Activated T-cell treated with anti-CD3 and anti-CD28 coated beads, Interleukin-2, amount 50 U/mL, for 72 hours (primary cell): Measurements from ENCODE around the gene WNT5A. TPM values are rescaled to one million over a fixed set of nuclear protein-coding genes. Genes with fewer than 3 reads are reported as not detected.

Experiments
- ATAC-seq, 2 donors: fragments of 150-1000 bp; cut with Tn5 transposase; replicated peaks in 1 of 2; 2 replicates each; pipeline ENCODE4 v1.10.0; 2021; ENCODE audit warnings: moderate library complexity in 2 of 2, mild to moderate bottlenecking in 1 of 2
- DNase-seq, 2 donors: peaks; one replicate each; pipeline ENCODE4 v3.0.0; 2021 to 2022; ENCODE audit warnings: mixed read lengths in 1 of 2
- H3K27ac Mint-ChIP-seq: one replicate; pipeline ENCODE4 v1.8.0; 2022; ENCODE audit warnings: mild to moderate bottlenecking, moderate library complexity, mixed read lengths
- H3K27me3 Mint-ChIP-seq: one replicate; pipeline ENCODE4 v1.8.0; 2022; ENCODE audit warnings: low read depth, mixed read lengths
- H3K36me3 Mint-ChIP-seq, 2 donors: one replicate each; pipeline ENCODE4 v1.8.0; 2022; ENCODE audit warnings: mixed read lengths in 2 of 2, mild to moderate bottlenecking in 1 of 2; ENCODE audit not compliant: insufficient read depth in 2 of 2
- H3K4me1 Mint-ChIP-seq: one replicate; pipeline ENCODE4 v1.8.0; 2022; ENCODE audit warnings: low read depth, mixed read lengths
- H3K4me3 Mint-ChIP-seq, 2 donors: one replicate each; pipeline ENCODE4 v1.8.0; 2022; ENCODE audit warnings: mild to moderate bottlenecking in 2 of 2, mixed read lengths in 2 of 2, moderate library complexity in 2 of 2
- H3K9me3 Mint-ChIP-seq, 2 donors: one replicate each; pipeline ENCODE4 v1.8.0; 2022; ENCODE audit warnings: mixed read lengths in 2 of 2
- total RNA-seq, 2 donors: library from RNA; stranded (reverse); gene quantifications; one replicate each; pipeline ENCODE4 v1.2.3, GENCODE V29; 2022

The WNT5A gene
- total RNA-seq, 2 donors from 2014 or later = 0.51 to 1.8 TPM

DNA sequence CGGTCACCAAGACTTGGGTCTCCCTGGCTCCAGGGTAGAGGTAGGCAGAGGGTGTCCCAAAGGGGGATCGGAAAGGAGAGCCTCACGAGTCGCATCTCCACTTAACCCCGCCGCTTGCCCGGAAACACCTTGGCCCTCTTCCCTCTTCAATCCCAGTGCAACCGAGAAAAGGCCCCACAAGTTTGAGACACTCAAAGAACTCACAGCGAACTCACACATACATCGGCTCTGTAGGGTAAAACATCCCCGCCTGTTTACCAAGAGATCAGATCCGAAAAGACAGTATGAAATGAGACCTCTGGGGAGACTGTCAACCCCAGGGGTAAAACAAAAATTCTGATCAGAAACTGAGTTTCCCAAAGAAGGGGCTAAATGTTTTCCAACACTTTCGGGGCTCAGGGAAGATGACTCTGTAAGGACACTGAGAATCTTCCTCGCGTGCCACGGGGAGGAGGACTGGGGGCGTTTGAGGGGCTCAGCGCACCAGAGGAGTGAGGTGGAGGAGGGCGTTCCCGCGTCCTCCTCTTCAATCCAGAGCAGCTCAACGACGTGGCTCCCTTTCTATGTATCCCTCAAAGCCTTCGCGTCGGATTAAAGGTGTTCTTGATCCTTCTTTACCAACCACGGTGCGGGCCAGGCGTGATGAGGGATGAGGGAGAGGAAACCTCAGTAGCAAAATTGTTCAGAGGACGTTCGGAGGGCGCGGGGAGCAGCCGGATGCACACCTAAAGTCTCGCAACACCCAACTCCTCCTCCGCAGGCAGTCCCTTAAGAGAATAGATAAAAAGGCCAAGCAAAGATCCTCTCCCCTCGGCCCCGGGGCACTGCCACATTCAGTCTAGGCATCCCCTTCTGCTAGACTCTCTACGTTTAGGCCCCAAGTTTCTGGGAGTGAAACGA is 3.7 kb downstream of the WNT5A start:
- ATAC-seq = no peak
- Mint-ChIP-seq H3K4me1 (peaks cover 15% of the 10 kb centered on the region), H3K4me3 (peak overlapping the region; percentile 12 to 57), H3K27ac (no peak overlapping the region), H3K9me3 (no peaks in the 10 kb centered on the region), H3K36me3 (no peaks in the 10 kb centered on the region), H3K27me3 (peaks cover 75% of the 10 kb centered on the region)
- no peak for DNase-seq

DNA sequence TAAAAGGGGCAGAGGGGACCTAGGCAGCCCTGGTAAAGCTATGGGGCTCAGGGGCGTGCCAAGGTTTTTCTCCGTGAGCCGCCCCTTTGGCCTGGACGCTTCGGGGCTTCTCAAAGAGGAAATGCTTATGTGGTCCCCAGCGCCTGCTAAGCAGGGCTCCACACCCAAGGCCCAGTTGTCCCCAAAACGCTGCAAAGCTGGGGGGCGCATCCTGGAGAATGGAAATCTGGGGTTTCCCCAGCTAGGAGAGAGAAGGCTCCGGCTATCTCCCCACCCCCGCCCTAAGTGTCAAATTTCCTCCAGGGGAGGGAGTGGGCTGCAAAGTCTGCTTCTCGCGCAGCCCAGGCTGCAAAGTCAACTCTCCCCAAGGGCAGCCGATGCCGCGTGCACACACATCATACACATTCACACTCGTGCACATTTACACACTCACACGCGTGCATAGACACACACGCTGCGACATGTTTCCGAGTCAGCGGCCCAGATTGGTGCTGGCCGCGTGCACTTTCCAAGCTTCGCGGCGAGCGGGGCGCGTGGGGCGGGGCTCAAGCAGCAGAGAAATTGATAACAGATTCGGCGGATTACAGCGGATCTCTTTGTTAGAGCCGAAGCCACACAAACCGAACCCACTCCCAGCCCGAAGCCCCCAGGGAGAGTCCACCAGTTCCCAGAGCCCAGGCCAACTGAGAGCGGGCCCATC is 4.5 kb downstream of the WNT5A start:
- peak in 1 of 2 donors; percentile 16 for ATAC-seq
- no peak for DNase-seq
- peaks cover 74% of the 10 kb centered on the region for H3K27me3 Mint-ChIP-seq
- H3K9me3 Mint-ChIP-seq = no peaks in the 10 kb centered on the region
- H3K27ac Mint-ChIP-seq = no peak overlapping the region
- no peaks in the 10 kb centered on the region for H3K36me3 Mint-ChIP-seq
- H3K4me3 Mint-ChIP-seq = peak overlapping the region in 1 of 2 donors; percentile 57
- peaks cover 15% of the 10 kb centered on the region for H3K4me1 Mint-ChIP-seq

- H3K36me3 Mint-ChIP-seq = no peaks in the 10 kb centered on the region
Observed at GRCh38 chr3:55481744-55482495, 5.2 kb downstream of the WNT5A start.

DNA sequence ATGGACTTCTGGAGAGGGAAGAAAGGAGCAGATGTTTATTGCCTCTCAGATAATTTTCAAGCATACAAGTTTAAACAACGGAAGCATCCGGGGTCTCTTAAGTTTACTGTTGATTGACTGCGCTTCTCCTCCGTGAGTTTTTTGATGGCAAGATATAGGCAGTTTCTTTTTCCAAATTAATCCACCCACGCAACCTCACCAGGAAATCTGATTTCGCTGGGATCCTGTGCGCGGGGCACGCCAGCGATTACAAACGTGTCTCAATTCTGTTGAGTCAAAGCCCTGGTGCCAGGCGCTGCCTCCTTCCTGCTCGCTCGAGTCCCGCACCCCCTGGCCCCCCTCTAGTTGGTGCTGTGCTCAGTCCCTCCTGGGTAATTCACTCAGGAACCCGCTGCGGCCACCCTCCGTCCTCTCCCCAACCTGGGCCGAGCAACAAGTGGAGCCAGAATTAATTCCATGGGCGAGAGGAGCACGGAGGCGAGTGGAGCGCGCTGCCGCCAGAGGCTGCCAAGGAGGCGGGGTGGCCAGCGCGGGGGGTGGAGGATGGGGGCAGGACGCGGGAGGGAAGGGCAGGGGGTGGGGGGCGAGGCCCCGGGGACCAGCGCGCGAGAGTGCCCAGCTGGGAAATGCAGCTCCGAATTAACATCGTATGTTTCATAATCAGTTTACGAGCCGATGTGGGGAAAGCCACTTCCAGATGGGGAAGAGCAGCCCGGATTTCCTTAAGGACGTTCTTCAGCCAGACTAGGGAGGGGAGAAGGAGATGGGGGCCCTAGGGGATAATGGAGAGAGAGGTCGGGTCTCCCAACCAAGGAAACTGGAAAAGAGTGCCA is 6.0 kb downstream of the WNT5A start:
- Mint-ChIP-seq H3K27ac (no peak overlapping the region), H3K27me3 (peaks cover 70% of the 10 kb centered on the region), H3K4me1 (peaks cover 8% of the 10 kb centered on the region), H3K9me3 (no peaks in the 10 kb centered on the region), H3K36me3 (no peaks in the 10 kb centered on the region), H3K4me3 (peak overlapping the region; percentile 4 to 49)
- ATAC-seq (no peak), DNase-seq (no peak)

More at GRCh38 chr3:55481744-55482495, 5.2 kb downstream of the WNT5A start:
- peak in 1 of 2 donors; percentile 35 for DNase-seq
- Mint-ChIP-seq H3K27me3 (peaks cover 74% of the 10 kb centered on the region), H3K4me1 (peaks cover 15% of the 10 kb centered on the region), H3K9me3 (no peaks in the 10 kb centered on the region), H3K4me3 (peak overlapping the region in 1 of 2 donors; percentile 49), H3K27ac (no peak overlapping the region)
- peak; percentile 26 to 37 for ATAC-seq

DNA sequence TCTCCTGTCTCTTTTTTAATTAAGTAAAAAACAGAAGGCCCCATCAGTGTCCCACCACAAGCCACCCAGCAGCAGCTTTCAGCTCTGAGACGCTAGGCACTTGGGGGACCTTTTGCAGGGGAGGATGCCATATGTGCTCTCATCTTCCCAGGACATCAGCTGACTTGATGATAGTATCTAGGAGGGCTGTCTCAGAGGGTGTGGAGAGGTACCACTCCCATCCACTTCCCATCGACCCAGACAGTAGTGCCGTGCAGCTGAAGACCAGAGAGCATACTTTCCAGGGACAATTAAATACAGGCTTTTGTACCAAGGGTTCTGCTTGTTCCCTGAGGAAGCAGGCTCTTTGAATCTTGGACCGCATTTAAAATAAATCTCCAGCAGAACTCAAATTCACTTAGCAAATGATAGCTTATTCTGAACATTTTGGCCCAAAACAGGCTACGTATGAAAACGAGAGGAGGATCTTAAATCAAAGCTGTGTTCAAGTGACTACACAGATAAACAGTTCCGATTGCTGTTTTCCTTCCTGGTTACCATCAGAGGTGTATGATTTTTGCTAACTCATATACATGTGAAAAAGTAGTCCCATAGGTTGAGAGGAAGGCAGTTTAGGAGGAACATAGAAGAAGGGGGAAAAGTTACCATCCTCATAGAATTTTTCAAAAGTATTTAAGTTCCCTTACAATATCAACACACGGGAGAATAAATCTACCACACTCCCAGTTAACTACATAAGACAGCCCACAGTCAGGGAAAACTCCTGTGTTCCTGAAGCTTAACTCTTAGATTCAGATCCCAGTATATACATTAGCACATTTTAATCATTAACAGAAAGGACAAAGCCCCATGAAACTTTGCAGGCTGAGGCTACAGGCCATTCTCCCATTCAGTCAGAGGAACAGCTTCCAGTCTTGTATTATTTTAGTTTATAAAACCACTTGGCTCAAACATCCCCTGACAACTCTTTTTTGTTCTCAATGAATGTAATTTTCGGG is 9.5 kb downstream of the WNT5A start:
- Mint-ChIP-seq H3K36me3 (no peaks in the 10 kb centered on the region), H3K4me1 (no peaks in the 10 kb centered on the region), H3K27ac (no peak overlapping the region), H3K27me3 (peaks cover 39% of the 10 kb centered on the region), H3K9me3 (peaks cover 0 to 2% of the 10 kb centered on the region in 2 donors), H3K4me3 (no peak overlapping the region)
- ATAC-seq (no peak), DNase-seq (no peak)

GRCh38 chr3:55476515-55476914 is 10.6 kb downstream of the WNT5A start:
- no peak for ATAC-seq
- H3K36me3 Mint-ChIP-seq = no peaks in the 10 kb centered on the region

GRCh38 chr3:55474213-55474632 is 12.9 kb downstream of the WNT5A start:
- DNase-seq (no peak), ATAC-seq (no peak)
- H3K4me1 Mint-ChIP-seq = no peaks in the 10 kb centered on the region
- H3K4me3 Mint-ChIP-seq = no peak overlapping the region
- H3K36me3 Mint-ChIP-seq = no peaks in the 10 kb centered on the region
- H3K9me3 Mint-ChIP-seq = peaks cover 0 to 2% of the 10 kb centered on the region in 2 donors
- H3K27me3 Mint-ChIP-seq = peaks cover 16% of the 10 kb centered on the region
- H3K27ac Mint-ChIP-seq = no peak overlapping the region

More at GRCh38 chr3:55476515-55476914, 10.6 kb downstream of the WNT5A start:
- H3K9me3 Mint-ChIP-seq = peaks cover 0 to 2% of the 10 kb centered on the region in 2 donors
- peaks cover 34% of the 10 kb centered on the region for H3K27me3 Mint-ChIP-seq
- no peak overlapping the region for H3K27ac Mint-ChIP-seq
- H3K4me1 Mint-ChIP-seq = no peaks in the 10 kb centered on the region
- H3K4me3 Mint-ChIP-seq = no peak overlapping the region
- DNase-seq = no peak

- Mint-ChIP-seq H3K27me3 (peaks cover 15% of the 10 kb centered on the region), H3K4me1 (no peaks in the 10 kb centered on the region), H3K9me3 (peaks cover 0 to 2% of the 10 kb centered on the region in 2 donors), H3K36me3 (no peaks in the 10 kb centered on the region), H3K27ac (no peak overlapping the region), H3K4me3 (no peak overlapping the region)
- ATAC-seq = no peak
- DNase-seq = no peak
Observed at GRCh38 chr3:55473788-55474187, 13.3 kb downstream of the WNT5A start.

DNA sequence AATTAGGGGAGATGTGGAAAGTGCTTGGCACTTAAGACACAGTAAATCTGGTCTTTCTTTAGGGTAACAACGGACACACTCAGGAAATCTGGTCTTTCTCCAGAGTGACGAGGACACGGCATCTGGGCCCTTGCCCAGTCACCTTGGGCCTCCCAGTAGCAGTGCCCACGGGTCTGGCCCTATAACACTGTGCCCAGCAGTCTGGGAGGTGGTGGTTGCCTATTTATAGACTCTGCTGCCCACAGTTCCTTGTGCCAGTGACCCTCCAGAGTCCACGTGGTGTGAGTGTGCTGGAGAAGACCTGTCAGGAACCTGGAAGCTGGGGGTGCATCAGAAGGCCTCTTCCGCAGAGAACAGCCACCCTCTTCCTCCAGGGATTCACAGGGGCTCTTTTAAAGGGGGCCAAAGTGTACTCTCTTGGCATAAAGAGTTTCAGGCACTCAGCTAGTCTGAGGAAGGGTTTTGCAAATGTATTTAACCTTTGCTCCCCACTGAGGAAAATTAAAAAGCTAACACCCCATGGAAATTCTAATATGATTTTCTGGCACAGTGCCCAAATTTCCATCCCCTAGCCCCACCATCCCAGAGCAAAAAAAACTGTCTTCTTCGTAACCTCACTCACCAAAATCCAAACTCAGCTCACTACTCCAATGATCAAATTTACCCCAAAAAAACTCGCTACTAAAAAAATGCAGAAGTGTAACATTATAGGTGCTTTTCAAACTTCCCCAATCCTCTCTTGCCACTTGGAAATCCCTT is 15.4 kb downstream of the WNT5A start:
- ATAC-seq (no peak), DNase-seq (no peak)
- no peak overlapping the region for H3K27ac Mint-ChIP-seq
- H3K9me3 Mint-ChIP-seq = peaks cover 0 to 2% of the 10 kb centered on the region in 2 donors
- H3K4me3 Mint-ChIP-seq = no peak overlapping the region
- H3K4me1 Mint-ChIP-seq = no peaks in the 10 kb centered on the region
- H3K27me3 Mint-ChIP-seq = peaks cover 7% of the 10 kb centered on the region
- H3K36me3 Mint-ChIP-seq = no peaks in the 10 kb centered on the region

GRCh38 chr3:55471084-55471483 is 16.0 kb downstream of the WNT5A start:
- Mint-ChIP-seq H3K4me3 (no peak overlapping the region), H3K4me1 (no peaks in the 10 kb centered on the region), H3K27ac (no peak overlapping the region), H3K36me3 (no peaks in the 10 kb centered on the region), H3K27me3 (peaks cover 3% of the 10 kb centered on the region), H3K9me3 (peaks cover 0 to 2% of the 10 kb centered on the region in 2 donors)
- no peak for ATAC-seq
- DNase-seq = no peak
